Thoracic aorta (tissue), 2 donors: ENCODE measurements around the gene STK32C. TPM values are rescaled to one million over a fixed set of nuclear protein-coding genes. Genes with fewer than 3 reads are reported as not detected.
"Not testable (repeated sequence)": the region's sequence is repeated elsewhere in the genome, so short reads cannot be mapped to it uniquely, and the experiment has no call there.

ENCODE experiments used
- ATAC-seq: fragments of 150-250 bp; one replicate; pipeline ENCODE4 v1.8.0; 2017; ENCODE audit warnings: low read depth; ENCODE audit not compliant: insufficient number of reproducible peaks, low FRiP score
- DNase-seq: peaks from one replicate; pipeline ENCODE4 v3.0.0-alpha.2; 2020; ENCODE audit warnings: low spot score
- H3K27ac ChIP-seq, 2 donors: fragments of 200-600 bp; sonication (generic); 1 replicate in 1 of 2; 2 replicates in 1 of 2; pipeline ENCODE4 v1.5.1; 2016; ENCODE audit warnings: mild to moderate bottlenecking in 2 of 2, moderate library complexity in 2 of 2
- H3K27me3 ChIP-seq: fragments of 200-600 bp; sonication (generic); replicated peaks from 2 replicates; pipeline ENCODE4 v1.6.0; 2016; ENCODE audit warnings: mild to moderate bottlenecking; ENCODE audit not compliant: insufficient read depth
- H3K36me3 ChIP-seq: fragments of 200-600 bp; sonication (generic); one replicate; pipeline ENCODE4 v1.5.1; 2016
- H3K4me1 ChIP-seq, 2 donors: fragments of 200-600 bp; sonication (generic); 1 replicate in 1 of 2; 2 replicates in 1 of 2; pipeline versions ENCODE4 v1.5.1 to v1.6.0; 2016; ENCODE audit warnings: low read depth in 2 of 2, mild to moderate bottlenecking in 1 of 2; ENCODE audit not compliant: control insufficient read depth in 1 of 2
- H3K4me3 ChIP-seq: fragments of 200-600 bp; sonication (generic); 2 replicates; pipeline ENCODE4 v1.5.1; 2016; ENCODE audit warnings: mild to moderate bottlenecking
- H3K9me3 ChIP-seq: fragments of 200-600 bp; sonication (generic); 2 replicates; pipeline ENCODE4 v1.5.1; 2016
- total RNA-seq, 2 donors: library from RNA; depleted of rRNA; stranded (reverse); fragments of >200 nt; gene quantifications; one replicate each; pipeline versions ENCODE4 v1.1.0 to v1.2.3, GENCODE V29; 2016
- TF ChIP-seq, protein P1 (sequence below): fragments of 200-600 bp; sonication (generic); IDR thresholded peaks from one replicate; pipeline ENCODE4 v1.5.1; 2019; ENCODE audit warnings: antibody characterized with exemption

The STK32C gene
- total RNA-seq, 2 donors from 2014 or later = 1.1 to 4.2 TPM

DNA sequence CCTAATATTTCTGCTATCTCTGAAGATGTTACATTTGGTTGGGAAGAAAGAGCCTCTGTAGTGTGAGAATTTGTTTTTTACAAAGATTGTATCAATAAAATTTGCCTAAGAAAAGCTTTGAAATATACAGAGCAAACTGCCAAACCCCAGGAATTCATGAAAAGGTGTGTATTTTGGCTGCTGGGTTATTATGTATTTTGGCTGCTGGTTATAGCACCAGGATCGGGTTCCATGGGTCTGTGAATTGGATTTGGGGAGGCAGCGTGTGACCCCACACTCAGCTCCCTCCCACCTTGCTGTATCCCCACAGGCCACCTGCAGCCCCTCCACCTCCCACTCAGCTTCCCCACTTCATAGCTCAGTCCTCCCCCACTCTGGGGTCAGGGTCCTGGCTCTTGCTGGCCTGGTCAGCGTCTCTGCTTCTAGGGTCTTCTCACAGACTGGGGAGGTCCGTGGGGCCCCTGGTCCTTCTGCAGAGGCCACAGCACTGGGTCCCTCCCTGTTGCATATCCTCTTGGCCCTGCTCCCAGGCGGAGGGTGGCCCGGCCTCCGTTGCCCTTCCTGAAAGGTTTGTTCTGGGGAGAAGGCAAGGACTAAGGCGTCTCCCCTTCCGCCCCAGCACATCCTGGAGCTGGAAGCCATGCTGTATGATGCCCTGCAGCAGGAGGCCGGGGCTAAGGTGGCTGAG, 145.0 kb downstream of the STK32C start:
- TF ChIP-seq, protein P1, sequence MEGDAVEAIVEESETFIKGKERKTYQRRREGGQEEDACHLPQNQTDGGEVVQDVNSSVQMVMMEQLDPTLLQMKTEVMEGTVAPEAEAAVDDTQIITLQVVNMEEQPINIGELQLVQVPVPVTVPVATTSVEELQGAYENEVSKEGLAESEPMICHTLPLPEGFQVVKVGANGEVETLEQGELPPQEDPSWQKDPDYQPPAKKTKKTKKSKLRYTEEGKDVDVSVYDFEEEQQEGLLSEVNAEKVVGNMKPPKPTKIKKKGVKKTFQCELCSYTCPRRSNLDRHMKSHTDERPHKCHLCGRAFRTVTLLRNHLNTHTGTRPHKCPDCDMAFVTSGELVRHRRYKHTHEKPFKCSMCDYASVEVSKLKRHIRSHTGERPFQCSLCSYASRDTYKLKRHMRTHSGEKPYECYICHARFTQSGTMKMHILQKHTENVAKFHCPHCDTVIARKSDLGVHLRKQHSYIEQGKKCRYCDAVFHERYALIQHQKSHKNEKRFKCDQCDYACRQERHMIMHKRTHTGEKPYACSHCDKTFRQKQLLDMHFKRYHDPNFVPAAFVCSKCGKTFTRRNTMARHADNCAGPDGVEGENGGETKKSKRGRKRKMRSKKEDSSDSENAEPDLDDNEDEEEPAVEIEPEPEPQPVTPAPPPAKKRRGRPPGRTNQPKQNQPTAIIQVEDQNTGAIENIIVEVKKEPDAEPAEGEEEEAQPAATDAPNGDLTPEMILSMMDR = no peak

DNA sequence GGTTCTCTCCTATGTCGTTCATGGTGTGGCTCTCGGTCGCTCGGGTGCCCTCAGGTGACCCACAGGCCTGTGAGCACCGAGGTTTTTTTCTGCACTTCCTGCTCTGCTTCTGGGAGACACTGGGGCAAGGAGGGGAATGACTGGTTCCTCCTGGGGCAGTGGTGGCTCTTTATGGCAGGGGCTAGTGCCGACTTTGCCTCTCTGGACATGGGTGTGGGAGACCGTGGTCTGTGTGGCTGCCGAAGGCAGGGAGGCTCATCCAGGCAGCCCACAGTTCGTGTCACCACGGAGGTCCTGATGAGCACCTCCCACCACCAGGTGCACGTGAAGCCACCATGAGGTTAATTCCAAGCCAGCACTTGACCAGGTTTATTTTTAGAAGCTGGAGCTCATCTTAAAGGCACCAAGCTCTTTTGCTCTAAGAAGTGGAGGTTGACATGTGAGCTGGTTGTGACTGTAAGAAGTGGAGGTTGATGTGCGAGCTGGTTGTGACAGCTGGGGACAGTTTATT, 145.7 kb downstream of the STK32C start:
- TF ChIP-seq, protein P1 = no peak
- no peak for DNase-seq
- H3K27me3 ChIP-seq = no peaks in the 10 kb centered on the region
- no peak overlapping the region for H3K27ac ChIP-seq
- peaks cover 0 to 15% of the 10 kb centered on the region in 2 donors for H3K4me1 ChIP-seq
- H3K4me3 ChIP-seq = no peak overlapping the region
- no peaks in the 10 kb centered on the region for H3K36me3 ChIP-seq
- H3K9me3 ChIP-seq = no peaks in the 10 kb centered on the region
- no peak for ATAC-seq

More for the DNA sequence above, 145.0 kb downstream of the STK32C start:
- Histone ChIP-seq H3K27ac (no peak overlapping the region), H3K36me3 (no peaks in the 10 kb centered on the region), H3K4me1 (peaks cover 0 to 15% of the 10 kb centered on the region in 2 donors), H3K27me3 (no peaks in the 10 kb centered on the region), H3K9me3 (no peaks in the 10 kb centered on the region), H3K4me3 (no peak overlapping the region)
- no peak for ATAC-seq
- no peak for DNase-seq

DNA sequence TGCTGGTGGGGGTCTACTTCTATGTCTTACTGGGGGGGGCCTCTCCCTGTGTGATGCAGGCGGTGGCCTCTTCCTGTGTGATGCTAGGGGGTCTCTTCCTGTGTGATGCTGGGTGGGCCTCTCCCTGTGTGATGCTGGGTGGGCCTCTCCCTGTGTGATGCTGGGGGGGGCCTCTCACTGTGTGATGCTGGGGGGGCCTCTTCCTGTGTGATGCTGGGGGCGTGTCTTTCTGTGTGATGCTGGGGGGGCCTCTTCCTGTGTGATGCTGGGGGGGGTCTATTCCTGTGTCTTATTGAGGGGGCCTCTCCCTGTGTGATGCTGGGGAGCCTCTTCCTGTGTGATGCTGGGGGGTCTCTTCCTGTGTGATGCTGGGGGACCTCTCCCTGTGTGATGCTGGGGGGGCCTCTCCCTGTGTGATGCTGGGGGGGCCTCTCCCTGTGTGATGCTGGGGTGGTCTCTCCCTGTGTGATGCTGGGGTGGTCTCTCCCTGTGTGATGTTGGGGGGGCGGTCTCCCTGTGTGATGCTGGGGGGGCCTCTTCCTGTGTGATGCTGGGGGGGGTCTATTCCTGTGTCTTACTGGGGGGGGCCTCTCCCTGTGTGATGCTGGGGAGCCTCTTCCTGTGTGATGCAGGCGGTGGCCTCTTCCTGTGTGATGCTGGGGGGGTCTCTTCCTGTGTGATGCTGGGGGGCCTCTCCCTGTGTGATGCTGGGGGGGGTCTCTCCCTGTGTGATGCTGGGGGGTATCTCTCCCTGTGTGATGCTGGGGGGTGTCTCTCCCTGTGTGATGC, 146.7 kb downstream of the STK32C start:
- H3K9me3 ChIP-seq, H3K27me3 ChIP-seq, H3K36me3 ChIP-seq, DNase-seq, H3K4me3 ChIP-seq, H3K27ac ChIP-seq, ATAC-seq: not testable (repeated sequence)
- H3K4me1 ChIP-seq = peaks cover 0 to 15% of the 10 kb centered on the region in 2 donors

DNA sequence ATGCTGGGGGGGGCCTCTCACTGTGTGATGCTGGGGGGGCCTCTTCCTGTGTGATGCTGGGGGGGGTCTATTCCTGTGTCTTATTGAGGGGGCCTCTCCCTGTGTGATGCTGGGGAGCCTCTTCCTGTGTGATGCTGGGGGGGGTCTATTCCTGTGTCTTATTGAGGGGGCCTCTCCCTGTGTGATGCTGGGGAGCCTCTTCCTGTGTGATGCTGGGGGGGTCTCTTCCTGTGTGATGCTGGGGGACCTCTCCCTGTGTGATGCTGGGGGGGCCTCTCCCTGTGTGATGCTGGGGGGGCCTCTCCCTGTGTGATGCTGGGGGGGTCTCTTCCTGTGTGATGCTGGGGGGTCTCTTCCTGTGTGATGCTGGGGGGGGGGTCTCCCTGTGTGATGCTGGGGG, 147.5 kb downstream of the STK32C start:
- not testable (repeated sequence) for ATAC-seq, H3K9me3 ChIP-seq, DNase-seq, H3K27ac ChIP-seq, H3K36me3 ChIP-seq, H3K4me3 ChIP-seq, H3K27me3 ChIP-seq
- peaks cover 0 to 15% of the 10 kb centered on the region in 2 donors for H3K4me1 ChIP-seq

DNA sequence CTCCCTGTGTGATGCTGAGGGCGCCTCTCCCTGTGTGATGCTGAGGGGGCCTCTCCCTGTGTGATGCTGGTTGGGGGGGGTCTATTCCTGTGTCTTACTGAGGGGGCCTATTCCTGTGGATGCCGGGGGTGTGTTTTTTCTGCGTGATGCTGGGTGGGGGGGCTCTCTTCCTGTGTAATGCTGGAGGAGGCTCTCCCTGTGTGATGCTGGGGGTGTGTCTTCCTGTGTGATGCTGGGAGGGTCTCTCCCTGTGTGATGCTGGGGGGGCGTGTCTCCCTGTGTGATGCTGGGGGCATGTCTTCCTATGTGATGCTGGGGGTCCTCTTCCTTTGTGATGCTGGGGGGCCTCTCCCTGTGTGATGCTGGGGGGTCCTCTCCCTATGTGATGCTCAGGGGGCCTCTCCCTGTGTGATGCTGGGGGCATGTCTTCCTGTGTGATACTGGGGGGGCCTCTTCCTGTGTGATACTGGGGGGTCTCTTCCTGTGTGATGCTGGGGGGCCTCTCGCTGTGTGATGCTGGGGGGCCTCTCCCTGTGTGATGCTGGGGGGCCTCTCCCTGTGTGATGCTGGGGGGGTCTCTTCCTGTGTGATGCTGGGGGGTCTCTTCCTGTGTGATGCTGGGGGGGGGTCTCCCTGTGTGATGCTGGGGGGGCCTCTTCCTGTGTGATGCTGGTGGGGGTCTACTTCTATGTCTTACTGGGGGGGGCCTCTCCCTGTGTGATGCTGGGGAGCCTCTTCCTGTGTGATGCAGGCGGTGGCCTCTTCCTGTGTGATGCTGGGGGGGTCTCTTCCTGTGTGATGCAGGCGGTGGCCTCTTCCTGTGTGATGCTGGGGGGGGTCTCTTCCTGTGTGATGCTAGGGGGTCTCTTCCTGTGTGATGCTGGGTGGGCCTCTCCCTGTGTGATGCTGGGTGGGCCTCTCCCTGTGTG, 148.2 kb downstream of the STK32C start:
- not testable (repeated sequence) for ATAC-seq, H3K27ac ChIP-seq, H3K27me3 ChIP-seq, H3K36me3 ChIP-seq, DNase-seq, H3K9me3 ChIP-seq, H3K4me3 ChIP-seq
- peaks cover 0 to 15% of the 10 kb centered on the region in 2 donors for H3K4me1 ChIP-seq

DNA sequence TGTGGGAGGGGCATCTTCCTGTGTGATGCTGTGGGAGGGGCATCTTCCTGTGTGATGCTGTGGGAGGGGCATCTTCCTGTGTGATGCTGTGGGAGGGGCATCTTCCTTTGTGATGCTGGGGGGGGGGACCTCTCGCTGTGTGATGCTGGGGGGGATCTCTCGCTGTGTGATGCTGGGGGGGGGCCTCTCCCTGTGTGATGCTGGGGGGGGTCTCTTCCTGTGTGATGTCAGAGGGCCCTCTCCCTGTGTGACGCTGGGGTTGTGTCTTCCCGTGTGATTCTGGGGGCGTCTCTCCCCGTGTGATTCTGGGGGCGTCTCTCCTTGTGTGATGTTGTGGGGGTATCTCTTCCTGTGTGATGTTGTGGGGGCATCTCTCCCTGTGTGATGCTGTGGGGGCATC, 148.9 kb downstream of the STK32C start:
- no peak for ATAC-seq
- Histone ChIP-seq H3K27me3 (no peaks in the 10 kb centered on the region), H3K36me3 (no peaks in the 10 kb centered on the region), H3K9me3 (no peaks in the 10 kb centered on the region), H3K4me3 (no peak overlapping the region), H3K27ac (no peak overlapping the region), H3K4me1 (peaks cover 0 to 15% of the 10 kb centered on the region in 2 donors)
- TF ChIP-seq, protein P1 = no peak
- no peak for DNase-seq
